DND-41 (cell line): Measurements from ENCODE around the gene CYP46A1.

Source experiments
- ATAC-seq: fragments of 200-7000 bp; cut with Tn5 transposase; 3 replicates; pipeline ENCODE4 v1.9.1; 2021; ENCODE audit warnings: low read depth; ENCODE audit not compliant: insufficient read depth
- DNase-seq: peaks from one replicate; pipeline ENCODE4 v3.0.0-alpha.2; 2020
- H2AFZ ChIP-seq: 2 replicates; pipeline ENCODE4 v1.6.0; 2012; ENCODE audit warnings: low read depth, low read length
- H3K27ac ChIP-seq: 2 replicates; pipeline ENCODE4 v1.5.1; 2012; ENCODE audit warnings: low read length, inconsistent platforms
- H3K27me3 ChIP-seq: fragments of 200-600 bp; sonication (generic); 2 replicates; pipeline ENCODE4 v1.6.0; 2012; ENCODE audit warnings: low read length, mild to moderate bottlenecking, inconsistent platforms; ENCODE audit not compliant: insufficient read depth, poor library complexity
- H3K36me3 ChIP-seq: 2 replicates; pipeline ENCODE4 v1.5.1; 2012; ENCODE audit warnings: low read length, inconsistent platforms; ENCODE audit not compliant: insufficient read depth
- H3K4me1 ChIP-seq: 2 replicates; pipeline ENCODE4 v1.5.1; 2012; ENCODE audit warnings: mild to moderate bottlenecking, low read length; ENCODE audit not compliant: insufficient read depth
- H3K4me2 ChIP-seq: 2 replicates; pipeline ENCODE4 v1.6.0; 2012; ENCODE audit warnings: mild to moderate bottlenecking, moderate library complexity, low read length, inconsistent platforms; ENCODE audit not compliant: insufficient read depth
- H3K4me3 ChIP-seq, 2 experiments: fragments of 200-600 bp in 1 of 2; shearing (Covaris generic) in 1 of 2; 2 replicates each; pipeline ENCODE4 v1.5.1; 2012 to 2016; ENCODE audit warnings: inconsistent platforms in 2 of 2, low read length in 2 of 2, mild to moderate bottlenecking in 2 of 2, low read depth in 1 of 2, moderate library complexity in 1 of 2
- H3K79me2 ChIP-seq: 2 replicates; pipeline ENCODE4 v1.6.0; 2012; ENCODE audit warnings: low read length, inconsistent platforms; ENCODE audit not compliant: insufficient read depth
- H3K9ac ChIP-seq: 2 replicates; pipeline ENCODE4 v1.6.0; 2012; ENCODE audit warnings: low read depth, mild to moderate bottlenecking, inconsistent platforms, low read length, moderate library complexity
- H3K9me3 ChIP-seq: 2 replicates; pipeline ENCODE4 v1.5.1; 2012; ENCODE audit warnings: low read length, moderate library complexity, mild to moderate bottlenecking, inconsistent platforms; ENCODE audit not compliant: insufficient read depth, severe bottlenecking
- H4K20me1 ChIP-seq: 2 replicates; pipeline ENCODE4 v1.6.0; 2012; ENCODE audit warnings: low read length; ENCODE audit not compliant: insufficient read depth
- EZH2 ChIP-seq: IDR thresholded peaks from 3 replicates; pipeline ENCODE4 v1.6.1; 2012; ENCODE audit warnings: borderline replicate concordance, low read depth, mild to moderate bottlenecking, moderate library complexity, low read length, inconsistent platforms; ENCODE audit not compliant: severe bottlenecking
- TF ChIP-seq, protein P1 (sequence below): IDR thresholded peaks from 2 replicates; pipeline ENCODE4 v1.5.1; 2012; ENCODE audit warnings: borderline replicate concordance, low read length, moderate library complexity, mild to moderate bottlenecking; ENCODE audit not compliant: poor library complexity, severe bottlenecking; ENCODE audit errors: extremely low read depth

The CYP46A1 gene

GRCh38 chr14:99698642-99699041, 14.5 kb downstream of the CYP46A1 start:
- Histone ChIP-seq H3K27me3 (peaks cover 6% of the 10 kb centered on the region), H3K4me2 (no peak overlapping the region), H2AFZ (no peak overlapping the region), H3K9ac (no peak overlapping the region), H3K79me2 (no peaks in the 10 kb centered on the region), H3K4me1 (no peaks in the 10 kb centered on the region), H3K4me3 (no peak overlapping the region), H4K20me1 (peaks cover 4% of the 10 kb centered on the region; the same call in 1 of the 2 replicates), H3K27ac (no peak overlapping the region), H3K9me3 (peaks cover 8% of the 10 kb centered on the region), H3K36me3 (no peaks in the 10 kb centered on the region)
- DNase-seq (no peak), ATAC-seq (no peak)
- no peak for TF ChIP-seq EZH2
- TF ChIP-seq, protein P1, sequence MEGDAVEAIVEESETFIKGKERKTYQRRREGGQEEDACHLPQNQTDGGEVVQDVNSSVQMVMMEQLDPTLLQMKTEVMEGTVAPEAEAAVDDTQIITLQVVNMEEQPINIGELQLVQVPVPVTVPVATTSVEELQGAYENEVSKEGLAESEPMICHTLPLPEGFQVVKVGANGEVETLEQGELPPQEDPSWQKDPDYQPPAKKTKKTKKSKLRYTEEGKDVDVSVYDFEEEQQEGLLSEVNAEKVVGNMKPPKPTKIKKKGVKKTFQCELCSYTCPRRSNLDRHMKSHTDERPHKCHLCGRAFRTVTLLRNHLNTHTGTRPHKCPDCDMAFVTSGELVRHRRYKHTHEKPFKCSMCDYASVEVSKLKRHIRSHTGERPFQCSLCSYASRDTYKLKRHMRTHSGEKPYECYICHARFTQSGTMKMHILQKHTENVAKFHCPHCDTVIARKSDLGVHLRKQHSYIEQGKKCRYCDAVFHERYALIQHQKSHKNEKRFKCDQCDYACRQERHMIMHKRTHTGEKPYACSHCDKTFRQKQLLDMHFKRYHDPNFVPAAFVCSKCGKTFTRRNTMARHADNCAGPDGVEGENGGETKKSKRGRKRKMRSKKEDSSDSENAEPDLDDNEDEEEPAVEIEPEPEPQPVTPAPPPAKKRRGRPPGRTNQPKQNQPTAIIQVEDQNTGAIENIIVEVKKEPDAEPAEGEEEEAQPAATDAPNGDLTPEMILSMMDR, result no peak

DNA sequence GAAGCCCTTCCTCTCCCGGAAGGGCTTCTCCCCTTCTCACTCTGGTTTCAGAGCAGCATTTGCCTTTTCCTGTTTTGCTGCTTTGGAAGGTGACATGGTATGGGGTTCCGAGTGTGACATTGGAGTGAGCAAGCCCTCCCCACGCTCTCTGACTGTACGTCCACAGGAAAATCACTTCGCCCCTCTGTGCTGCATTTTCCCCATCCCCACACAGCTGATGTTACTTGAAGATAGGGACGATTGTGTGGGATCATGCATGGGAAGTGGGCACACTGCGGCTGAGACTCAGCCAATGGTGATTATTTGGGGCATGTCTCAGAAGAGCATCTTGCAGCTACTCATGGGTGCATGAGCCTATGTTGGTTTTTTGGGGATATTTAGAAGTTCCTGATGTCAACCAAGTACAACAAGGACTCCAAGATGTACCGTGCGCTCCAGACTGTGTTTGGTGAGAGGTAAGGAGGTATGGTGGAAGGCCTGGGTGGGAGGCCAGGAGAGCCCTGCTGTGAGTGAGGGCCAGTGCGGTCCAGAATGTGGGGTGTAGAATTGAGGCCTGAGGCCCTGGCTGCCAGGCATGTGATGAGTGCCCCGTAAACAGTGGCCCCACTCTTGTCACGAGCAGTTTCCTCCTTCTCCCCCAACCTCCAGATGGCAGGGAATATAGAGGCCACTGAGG, 15.1 kb downstream of the CYP46A1 start:
- H3K9ac ChIP-seq, result no peak overlapping the region
- H4K20me1 ChIP-seq, result peaks cover 4% of the 10 kb centered on the region; the same call in 1 of the 2 replicates
- peaks cover 2% of the 10 kb centered on the region for H3K27me3 ChIP-seq
- no peaks in the 10 kb centered on the region for H3K36me3 ChIP-seq
- no peak overlapping the region for H3K27ac ChIP-seq
- ATAC-seq (no peak), DNase-seq (no peak)
- TF ChIP-seq EZH2, result no peak
- TF ChIP-seq, protein P1, result no peak
- H2AFZ ChIP-seq, result no peak overlapping the region
- no peak overlapping the region for H3K4me2 ChIP-seq
- no peak overlapping the region for H3K4me3 ChIP-seq
- no peaks in the 10 kb centered on the region for H3K4me1 ChIP-seq
- H3K79me2 ChIP-seq, result no peaks in the 10 kb centered on the region
- H3K9me3 ChIP-seq, result peaks cover 14% of the 10 kb centered on the region

DNA sequence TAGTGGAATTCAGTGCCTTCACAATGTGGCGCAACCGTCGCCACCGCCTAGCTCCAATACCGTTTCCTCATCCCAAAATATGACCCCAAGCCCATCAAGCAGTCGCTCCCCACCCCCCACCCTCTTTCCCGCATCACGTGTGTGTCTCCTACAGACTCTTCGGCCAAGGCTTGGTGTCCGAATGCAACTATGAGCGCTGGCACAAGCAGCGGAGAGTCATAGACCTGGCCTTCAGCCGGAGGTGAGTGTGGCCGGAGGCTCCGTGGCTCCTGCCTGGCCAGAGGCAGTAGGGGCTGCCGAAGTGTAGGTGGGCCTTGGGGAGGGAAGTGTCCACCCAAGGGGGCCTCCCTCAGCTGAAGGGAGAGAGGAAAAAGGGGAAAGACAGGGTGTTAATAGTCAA, 15.8 kb downstream of the CYP46A1 start:
- H3K79me2 ChIP-seq, result no peaks in the 10 kb centered on the region
- ATAC-seq, result no peak

More for the DNA sequence above, 15.8 kb downstream of the CYP46A1 start:
- Histone ChIP-seq H4K20me1 (peaks cover 4% of the 10 kb centered on the region; the same call in 1 of the 2 replicates), H3K27ac (no peak overlapping the region), H3K4me3 (no peak overlapping the region), H3K9ac (no peak overlapping the region), H3K27me3 (no peaks in the 10 kb centered on the region), H3K4me2 (no peak overlapping the region), H3K36me3 (no peaks in the 10 kb centered on the region), H3K4me1 (no peaks in the 10 kb centered on the region), H3K9me3 (peaks cover 19% of the 10 kb centered on the region), H2AFZ (no peak overlapping the region)
- TF ChIP-seq EZH2, result no peak
- TF ChIP-seq, protein P1, result no peak
- no peak for DNase-seq
